HG02938 (cell line): ENCODE measurements around the gene UBAP1.
"Not testable (repeated sequence)": the region's sequence is repeated elsewhere in the genome, so short reads cannot be mapped to it uniquely, and the experiment has no call there.

Experiments used
- ATAC-seq: cut with Tn5 transposase; IDR thresholded peaks from one replicate; pipeline ENCODE4 v1.9.1; 2021; ENCODE audit warnings: mild to moderate bottlenecking, moderate library complexity; ENCODE audit not compliant: unreplicated experiment

The UBAP1 gene

DNA sequence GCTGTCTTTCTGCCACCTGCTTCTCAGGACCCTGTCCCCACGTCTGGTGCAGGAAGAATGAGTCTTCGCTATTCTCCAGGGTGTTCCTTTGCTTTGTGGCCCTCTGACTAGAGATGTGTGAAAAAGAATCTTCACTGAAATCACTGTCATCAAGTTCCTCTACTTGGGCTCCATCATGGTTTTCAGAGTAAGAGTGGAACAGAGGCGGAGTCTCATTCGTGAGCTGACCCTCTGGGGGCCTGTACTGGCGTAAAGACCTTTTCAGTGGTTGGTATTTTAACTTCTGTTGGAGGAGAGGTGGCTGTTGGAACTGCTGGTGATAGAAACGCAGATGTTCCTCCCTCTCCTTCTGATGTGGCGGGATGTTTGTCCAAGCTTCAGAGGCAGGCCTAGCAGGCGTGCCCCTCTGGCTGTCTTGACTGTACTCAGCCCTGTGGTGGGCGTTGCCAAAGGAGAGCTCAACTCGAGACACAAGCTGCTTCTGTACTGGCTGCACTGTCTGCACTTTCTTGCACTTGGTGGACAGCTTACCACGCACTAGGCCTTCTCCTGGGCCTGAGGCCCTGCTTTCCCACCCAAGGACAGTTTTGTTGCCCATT lies 78.2 kb downstream of the UBAP1 start:
- no peak for ATAC-seq

DNA sequence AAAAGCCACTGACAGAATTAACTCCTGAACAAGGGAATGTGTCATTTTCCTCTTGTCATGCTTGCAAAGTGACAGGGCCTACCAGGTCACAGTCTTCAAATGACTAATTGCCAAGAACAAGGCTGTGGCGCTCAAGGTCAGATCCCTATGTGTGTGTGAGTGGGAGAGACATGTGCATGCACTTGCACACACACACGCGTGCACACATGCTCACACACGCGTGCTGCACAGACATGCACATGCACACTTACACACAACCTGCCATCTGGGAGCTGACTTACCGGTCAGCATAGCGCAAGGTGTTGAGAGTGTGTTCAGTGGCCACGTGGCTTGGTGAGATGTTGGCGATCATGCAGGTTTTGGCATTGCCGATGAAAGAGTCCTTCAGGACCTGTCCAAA lies 80.5 kb downstream of the UBAP1 start:
- ATAC-seq = no peak

DNA sequence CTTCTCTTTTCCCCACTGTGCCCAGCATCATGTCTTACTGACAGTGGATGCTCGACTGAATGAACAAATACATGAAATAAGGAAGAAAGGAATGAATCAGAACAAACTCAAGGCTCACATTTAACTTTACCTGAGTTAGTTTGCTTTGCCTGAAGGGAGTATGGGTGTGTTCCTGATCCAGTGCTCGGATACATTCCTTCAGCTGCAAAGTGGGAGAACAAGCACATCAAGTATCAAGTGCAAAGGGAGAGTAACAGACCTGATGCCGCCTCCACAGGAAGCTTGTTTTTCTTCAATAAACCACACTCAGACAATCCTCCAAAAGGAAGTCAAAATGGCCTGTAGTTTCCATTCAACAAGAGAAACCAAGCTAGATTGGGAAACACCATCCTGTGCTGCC lies 84.1 kb downstream of the UBAP1 start:
- ATAC-seq = no peak

GRCh38 chr9:34267660-34268059 lies 88.8 kb downstream of the UBAP1 start:
- no peak for ATAC-seq

- no peak for ATAC-seq
These were observed 92.6 kb downstream of the UBAP1 start for GRCh38 chr9:34271265-34272006.

DNA sequence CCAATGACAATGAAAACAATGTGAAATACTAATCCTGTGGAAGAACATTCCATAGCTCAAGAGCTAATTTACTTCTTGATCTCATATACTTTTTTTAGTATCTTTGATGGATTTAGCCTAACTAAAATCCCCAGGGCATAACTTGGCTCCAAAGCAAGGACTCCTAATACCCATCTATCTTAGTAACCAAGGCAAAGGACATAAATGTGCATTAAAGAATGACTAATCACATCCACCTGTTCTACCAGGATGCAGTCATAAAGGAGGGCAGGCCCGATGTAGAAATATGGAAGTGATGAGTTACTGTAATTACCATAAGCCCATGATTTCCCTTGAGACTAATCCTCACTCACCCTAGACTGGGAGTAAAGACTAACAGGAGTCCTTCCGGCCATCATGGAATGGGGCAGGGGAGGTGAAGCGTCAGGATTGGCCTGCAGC lies 93.3 kb downstream of the UBAP1 start:
- no peak for ATAC-seq

GRCh38 chr9:34273588-34273987 lies 94.7 kb downstream of the UBAP1 start:
- not testable (repeated sequence) for ATAC-seq

DNA sequence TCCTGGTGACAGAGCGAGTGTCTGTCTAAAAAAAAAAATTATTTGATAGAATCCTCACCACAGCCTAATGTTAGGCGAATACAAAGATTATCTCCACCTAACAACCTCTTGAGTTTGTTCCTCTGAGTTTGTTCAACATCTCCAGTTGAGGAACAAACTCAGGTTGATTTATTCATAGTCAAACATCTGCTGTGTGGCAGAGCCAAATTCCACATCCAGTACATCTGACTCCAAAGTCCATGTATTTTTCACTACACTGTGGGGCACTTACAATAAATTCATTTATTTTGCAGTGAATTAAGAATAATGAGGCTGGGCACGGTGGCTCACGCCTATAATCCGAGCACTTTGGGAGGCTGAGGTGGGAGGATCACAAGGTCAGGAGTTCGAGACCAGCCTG lies 97.0 kb downstream of the UBAP1 start:
- ATAC-seq = no peak

DNA sequence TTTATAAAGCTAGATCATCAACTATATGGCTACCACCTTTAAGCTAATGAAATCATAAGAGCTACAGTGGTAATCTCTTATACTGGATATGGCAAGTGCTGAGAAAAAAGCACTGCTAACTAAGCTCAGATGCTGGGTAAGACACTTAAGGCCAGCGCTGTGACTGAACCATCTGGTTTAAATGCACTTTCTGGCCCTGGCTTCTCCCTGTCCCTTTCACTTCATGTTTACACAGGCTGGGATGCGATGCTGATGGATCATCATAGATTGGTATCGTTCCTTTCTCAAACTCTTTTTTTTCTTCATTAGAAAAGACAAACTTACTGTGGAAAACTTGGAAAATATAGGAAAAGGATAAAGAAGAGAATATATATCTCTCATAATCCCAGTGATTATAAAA lies 97.9 kb downstream of the UBAP1 start:
- ATAC-seq = no peak

DNA sequence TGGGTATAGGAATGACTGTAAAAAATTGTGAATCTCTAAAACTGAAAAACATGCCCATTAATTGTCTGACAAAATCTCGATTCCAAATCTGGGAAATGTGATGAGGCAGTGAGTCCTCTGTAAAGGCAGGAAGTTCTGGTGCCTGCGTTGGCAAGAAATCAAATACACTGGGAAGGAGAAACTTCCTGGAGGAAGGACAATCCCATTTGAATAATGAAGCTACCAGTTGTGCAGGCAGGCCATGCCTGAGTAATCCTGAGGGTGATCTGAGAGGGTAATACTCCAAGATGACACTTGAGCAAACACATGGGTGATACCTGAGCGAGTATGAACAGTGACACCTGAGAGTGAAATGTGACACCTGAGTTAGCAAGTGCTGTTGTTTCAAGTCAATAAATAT lies 100.6 kb downstream of the UBAP1 start:
- no peak for ATAC-seq

DNA sequence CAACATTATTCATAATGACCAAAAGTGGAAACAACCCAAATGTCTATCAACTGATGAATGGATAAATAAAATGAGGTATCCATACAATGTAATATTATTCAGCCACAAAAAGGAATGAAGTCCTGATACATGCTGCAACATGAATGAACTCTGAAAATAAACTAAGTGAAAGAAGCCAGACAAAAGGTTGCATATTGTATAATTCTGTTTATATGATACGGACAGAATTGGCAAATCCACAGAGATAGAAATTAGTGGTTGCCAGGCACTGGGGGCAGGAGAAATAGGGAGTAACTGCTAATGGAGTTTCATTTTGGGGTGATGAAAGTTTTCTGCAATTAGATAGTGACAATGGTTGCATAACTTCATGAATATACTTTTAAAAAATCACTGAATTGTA lies 103.3 kb downstream of the UBAP1 start:
- ATAC-seq = no peak

DNA sequence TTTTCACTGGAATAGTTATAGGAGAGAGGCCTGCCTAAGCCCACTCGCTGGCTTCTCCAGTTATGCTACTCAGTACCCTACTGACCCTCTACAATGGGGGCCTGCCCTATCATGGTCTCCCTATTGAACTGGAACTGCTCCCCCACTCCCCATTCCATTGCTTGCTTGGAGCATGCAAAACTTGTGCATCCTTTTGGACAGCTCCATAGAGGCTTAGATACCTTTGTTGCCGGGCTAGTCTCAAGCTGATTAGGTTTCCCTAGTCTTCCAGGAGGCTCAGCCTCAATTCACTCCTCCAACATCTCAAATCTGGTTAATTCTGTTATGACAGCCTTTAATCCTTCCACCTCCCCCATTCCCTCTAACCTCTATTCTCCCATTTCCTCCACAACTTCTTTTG lies 110.3 kb downstream of the UBAP1 start:
- no peak for ATAC-seq

DNA sequence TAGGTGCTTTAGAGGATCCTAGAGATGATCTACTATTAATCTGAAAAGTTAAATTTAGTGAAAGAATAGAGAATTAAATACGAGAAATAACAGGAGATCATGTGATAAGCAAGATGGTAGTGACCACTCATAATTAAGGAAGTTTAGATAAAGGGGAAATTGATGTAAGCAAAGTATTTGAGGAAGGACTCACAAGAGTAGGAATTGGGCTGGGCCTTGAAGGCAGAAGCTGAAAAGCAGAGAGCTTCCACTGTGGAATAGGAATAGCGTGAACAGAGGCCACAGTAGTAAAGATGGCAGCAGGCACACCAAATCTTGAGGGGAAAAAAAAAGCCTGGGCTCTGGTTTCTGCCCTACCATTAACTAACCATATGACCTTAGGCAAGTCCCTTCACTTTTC lies 112.2 kb downstream of the UBAP1 start:
- ATAC-seq = no peak

DNA sequence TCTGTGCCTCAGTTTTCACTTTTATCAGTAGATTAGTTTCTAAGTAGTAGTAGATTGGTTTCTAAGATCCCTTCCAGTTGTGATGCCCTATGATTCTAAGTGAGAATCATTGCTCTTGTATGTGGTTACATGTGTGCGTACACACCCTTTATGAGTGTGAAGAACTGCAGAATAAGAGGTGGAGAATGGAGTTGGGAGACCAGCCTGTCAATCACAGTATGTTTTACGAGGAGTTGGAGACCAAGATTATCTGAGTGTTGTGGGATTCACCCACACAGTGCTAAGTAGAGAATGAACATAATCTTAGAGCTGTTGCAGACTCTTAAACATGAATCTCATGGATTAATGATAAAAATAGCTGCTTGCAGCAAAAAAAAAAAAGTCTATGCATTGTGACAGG lies 112.6 kb downstream of the UBAP1 start:
- ATAC-seq = no peak

GRCh38 chr9:34292552-34292951 lies 113.7 kb downstream of the UBAP1 start:
- no peak for ATAC-seq

DNA sequence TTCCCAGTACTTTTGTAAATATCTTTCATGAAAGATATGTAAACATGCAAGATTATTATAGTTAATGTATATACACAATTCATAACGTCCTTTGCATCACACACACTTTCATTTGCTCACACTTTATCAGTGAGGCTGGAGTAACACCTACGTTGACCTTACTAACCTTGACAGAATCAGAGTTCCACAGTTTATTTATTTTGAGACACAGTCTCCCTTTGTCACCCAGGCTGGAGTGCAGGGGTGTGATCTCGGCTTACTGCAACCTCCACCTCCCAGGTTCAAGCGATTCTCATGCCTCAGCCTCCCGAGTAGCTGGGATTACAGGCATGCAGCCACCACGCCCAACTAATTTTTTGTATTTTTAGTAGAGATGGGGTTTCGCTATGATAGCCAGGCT lies 122.2 kb downstream of the UBAP1 start:
- ATAC-seq = not testable (repeated sequence)
